DOHH2 (cell line): Measurements from ENCODE around the gene NLRP14.

Experiments used
- H3F3A ChIP-seq: fragments of 200-600 bp; sonication (generic), shearing (Covaris generic); 2 replicates; pipeline ENCODE4 v1.6.0; 2016; ENCODE audit warnings: antibody characterized with exemption, mild to moderate bottlenecking; ENCODE audit not compliant: control insufficient read depth, insufficient read depth
- H3K27ac ChIP-seq: fragments of 200-600 bp; sonication (generic); 2 replicates; pipeline ENCODE4 v1.5.1; 2014; ENCODE audit warnings: low read depth, mild to moderate bottlenecking, low read length, moderate library complexity
- H3K27me3 ChIP-seq: fragments of 200-600 bp; sonication (generic); 2 replicates; pipeline ENCODE4 v1.6.1; 2014; ENCODE audit warnings: mild to moderate bottlenecking, low read length, mixed read lengths; ENCODE audit not compliant: control insufficient read depth
- H3K36me3 ChIP-seq: fragments of 200-600 bp; sonication (generic); 2 replicates; pipeline ENCODE4 v1.6.1; 2014; ENCODE audit warnings: mild to moderate bottlenecking, low read length, moderate library complexity, mixed read lengths; ENCODE audit not compliant: control insufficient read depth
- H3K4me1 ChIP-seq: fragments of 200-600 bp; sonication (generic); 2 replicates; pipeline ENCODE4 v1.6.1; 2014; ENCODE audit warnings: mild to moderate bottlenecking, low read length, mixed read lengths; ENCODE audit not compliant: control insufficient read depth
- H3K4me2 ChIP-seq: fragments of 200-600 bp; sonication (generic); 2 replicates; pipeline ENCODE4 v1.6.0; 2014; ENCODE audit warnings: mild to moderate bottlenecking, low read length, moderate library complexity
- H3K4me3 ChIP-seq: fragments of 200-600 bp; sonication (generic); 2 replicates; pipeline ENCODE4 v1.5.1; 2014; ENCODE audit warnings: mild to moderate bottlenecking, low read length, mixed read lengths
- H3K79me2 ChIP-seq: fragments of 200-600 bp; sonication (generic); 2 replicates; pipeline ENCODE4 v1.6.1; 2014; ENCODE audit warnings: mild to moderate bottlenecking, low read length, mixed read lengths; ENCODE audit not compliant: control insufficient read depth
- H3K9me2 ChIP-seq: fragments of 200-600 bp; sonication (generic); replicated peaks from 2 replicates; pipeline ENCODE4 v1.6.1; 2014; ENCODE audit warnings: mild to moderate bottlenecking, low read length, mixed read lengths; ENCODE audit not compliant: control insufficient read depth
- H3K9me3 ChIP-seq: fragments of 200-600 bp; sonication (generic); 2 replicates; pipeline ENCODE4 v1.6.1; 2014; ENCODE audit warnings: antibody characterized with exemption, low read length, mixed read lengths; ENCODE audit not compliant: control insufficient read depth, insufficient read depth
- H4K20me1 ChIP-seq: fragments of 200-600 bp; sonication (generic); 2 replicates; pipeline ENCODE4 v1.6.0; 2014; ENCODE audit warnings: low read depth, mild to moderate bottlenecking, antibody characterized with exemption, low read length, moderate library complexity; ENCODE audit not compliant: control insufficient read depth, insufficient read depth
- CTCF ChIP-seq: fragments of 200-600 bp; sonication (generic); IDR thresholded peaks from one replicate; pipeline ENCODE4 v1.5.1; 2014; ENCODE audit warnings: antibody characterized with exemption, mild to moderate bottlenecking, low read depth, low read length; ENCODE audit not compliant: poor library complexity, severe bottlenecking
- EZH2phosphoT487 ChIP-seq: fragments of 200-600 bp; sonication (generic); IDR thresholded peaks from 2 replicates; pipeline ENCODE4 v1.6.1; 2017; ENCODE audit warnings: borderline replicate concordance, mild to moderate bottlenecking, antibody characterized with exemption, low read length, moderate library complexity, mixed read lengths

The NLRP14 gene

GRCh38 chr11:7081441-7081840 is 61.2 kb downstream of the NLRP14 start:
- no peaks in the 10 kb centered on the region for H3K36me3 ChIP-seq
- no peak overlapping the region for H3K4me3 ChIP-seq
- no peaks in the 10 kb centered on the region for H3K4me1 ChIP-seq
- H3K9me2 ChIP-seq, result no peaks in the 10 kb centered on the region
- no peaks in the 10 kb centered on the region for H3K79me2 ChIP-seq
- H4K20me1 ChIP-seq, result no peaks in the 10 kb centered on the region
- no peak overlapping the region for H3K4me2 ChIP-seq
- no peak overlapping the region for H3K27ac ChIP-seq
- H3F3A ChIP-seq, result no peaks in the 10 kb centered on the region
- TF ChIP-seq EZH2phosphoT487 (no peak), CTCF (no peak)
- H3K9me3 ChIP-seq, result no peaks in the 10 kb centered on the region
- no peaks in the 10 kb centered on the region for H3K27me3 ChIP-seq

- Histone ChIP-seq H3K9me3 (peaks cover 3% of the 10 kb centered on the region; the same call in 1 of the 2 replicates), H3F3A (no peaks in the 10 kb centered on the region), H3K4me3 (no peak within 1 kb of the TSS), H4K20me1 (no peaks in the 10 kb centered on the region), H3K4me2 (no peak within 1 kb of the TSS), H3K27ac (no peak within 1 kb of the TSS), H3K79me2 (no peaks in the 10 kb centered on the region), H3K4me1 (no peaks in the 10 kb centered on the region), H3K9me2 (no peaks in the 10 kb centered on the region), H3K36me3 (no peaks in the 10 kb centered on the region), H3K27me3 (peaks cover 2% of the 10 kb centered on the region; the same call in 1 of the 2 replicates)
- no peak for TF ChIP-seq EZH2phosphoT487
- TF ChIP-seq CTCF, result no peak
Observed at GRCh38 chr11:7088921-7089320, 68.6 kb downstream of the NLRP14 start, which contains the start of gene RBMXL2. TSS of gene RBMXL2 (plus strand) at chr11:7088998. CDS start at chr11:7089121, 123 bp downstream.

GRCh38 chr11:7089328-7090251 is 69.3 kb downstream of the NLRP14 start:
- TF ChIP-seq CTCF (no peak), EZH2phosphoT487 (no peak)
- H3K79me2 ChIP-seq, result no peaks in the 10 kb centered on the region

More at GRCh38 chr11:7089328-7090251, 69.3 kb downstream of the NLRP14 start:
- no peaks in the 10 kb centered on the region for H3K9me2 ChIP-seq
- H3K4me3 ChIP-seq, result no peak overlapping the region
- H3K27me3 ChIP-seq, result peaks cover 2% of the 10 kb centered on the region; the same call in 1 of the 2 replicates
- H3K36me3 ChIP-seq, result no peaks in the 10 kb centered on the region
- H3K4me2 ChIP-seq, result no peak overlapping the region
- H3F3A ChIP-seq, result no peaks in the 10 kb centered on the region
- no peaks in the 10 kb centered on the region for H3K4me1 ChIP-seq
- peaks cover 3% of the 10 kb centered on the region; the same call in 1 of the 2 replicates for H3K9me3 ChIP-seq
- no peak overlapping the region for H3K27ac ChIP-seq
- H4K20me1 ChIP-seq, result no peaks in the 10 kb centered on the region
